PC-9 (cell line): ENCODE results near the gene FAM163B. TPM values are rescaled to one million over a fixed set of nuclear protein-coding genes. Genes with fewer than 3 reads are reported as not detected.

Experiments used
- BruUV-seq: library from RNA; stranded (reverse); fragments of 400-500 nt; replicated peaks from 2 replicates; lab custom pipeline; 2021; lab: Mats Ljungman, UMichigan
- CTCF ChIA-PET: fragments of 300-600 bp; sonication (Branson Sonifier 250); formaldehyde crosslinking; loops from one replicate; lab custom pipeline; 2022; ENCODE audit warnings: antibody characterized with exemption; lab: Charles Lee
- POLR2A ChIA-PET: fragments of 300-600 bp; sonication (Branson Sonifier 250); formaldehyde crosslinking; loops from one replicate; lab custom pipeline; 2022; ENCODE audit warnings: antibody characterized with exemption; ENCODE audit not compliant: unreplicated experiment; lab: Charles Lee
- DNase-seq, 2 experiments: peaks; one replicate each; pipeline versions ENCODE4 v3.0.0 to v3.0.0-alpha.2; 2015 to 2022; ENCODE audit warnings: mixed read lengths in 1 of 2
- H2AFZ ChIP-seq: fragments of 200-600 bp; sonication (generic); 2 replicates; pipeline ENCODE4 v1.8.1; 2017; ENCODE audit warnings: antibody characterized with exemption
- H3F3A ChIP-seq: fragments of 200-600 bp; sonication (generic); 2 replicates; pipeline ENCODE4 v1.8.1; 2017; ENCODE audit warnings: antibody characterized with exemption, mild to moderate bottlenecking, low read depth; ENCODE audit not compliant: insufficient read depth
- H3K27ac ChIP-seq: fragments of 200-600 bp; sonication (generic); 2 replicates; pipeline ENCODE4 v1.6.1; 2016; ENCODE audit warnings: mixed run types
- H3K27me3 ChIP-seq: fragments of 200-600 bp; sonication (generic); 2 replicates; pipeline ENCODE4 v1.6.1; 2016; ENCODE audit warnings: low read depth, mixed run types; ENCODE audit not compliant: insufficient read depth
- H3K36me3 ChIP-seq: fragments of 200-600 bp; sonication (generic); 2 replicates; pipeline ENCODE4 v1.6.1; 2016; ENCODE audit warnings: low read depth, mixed run types
- H3K4me1 ChIP-seq: fragments of 200-600 bp; sonication (generic); replicated peaks from 2 replicates; pipeline ENCODE4 v1.6.1; 2016; ENCODE audit warnings: mixed run types; ENCODE audit not compliant: insufficient read depth
- H3K4me2 ChIP-seq: fragments of 200-600 bp; sonication (generic); 2 replicates; pipeline ENCODE4 v1.6.1; 2017; ENCODE audit warnings: mixed run types
- H3K4me3 ChIP-seq: fragments of 200-600 bp; sonication (generic); 2 replicates; pipeline ENCODE4 v1.6.1; 2016; ENCODE audit warnings: mixed run types
- H3K79me2 ChIP-seq: fragments of 200-600 bp; sonication (generic); 2 replicates; pipeline ENCODE4 v1.6.1; 2017; ENCODE audit warnings: low read depth, mixed run types
- H3K9me2 ChIP-seq: fragments of 200-600 bp; sonication (generic); 2 replicates; pipeline ENCODE4 v1.8.1; 2017; ENCODE audit warnings: mild to moderate bottlenecking; ENCODE audit not compliant: insufficient read depth
- H3K9me3 ChIP-seq: fragments of 200-600 bp; sonication (generic); 2 replicates; pipeline ENCODE4 v1.8.1; 2016; ENCODE audit warnings: low read depth; ENCODE audit not compliant: insufficient read depth
- H4K20me1 ChIP-seq: fragments of 200-600 bp; sonication (generic); 2 replicates; pipeline ENCODE4 v1.8.1; 2017; ENCODE audit not compliant: insufficient read depth
- EZH2 ChIP-seq: fragments of 200-600 bp; sonication (generic); IDR thresholded peaks from 2 replicates; pipeline ENCODE4 v1.8.0; 2017; ENCODE audit warnings: antibody characterized with exemption, low read depth
- intact Hi-C: fragments of 100-400 bp; cut with micrococcal nuclease; formaldehyde crosslinking; loops from one replicate; pipeline ENCODE4 v1.10.0; 2022; ENCODE audit not compliant: unreplicated experiment
- total RNA-seq: library from RNA; stranded (reverse); gene quantifications from 2 replicates; pipeline ENCODE4 v1.2.3, GENCODE V29; 2021
- TF ChIP-seq, protein P1 (sequence below): fragments of 200-600 bp; sonication (generic); conservative IDR thresholded peaks from 2 replicates; pipeline ENCODE4 v1.6.1; 2017; ENCODE audit warnings: mixed run types, antibody characterized with exemption, mild to moderate bottlenecking, moderate library complexity

Gene FAM163B
- total RNA-seq, 1 experiment from 2014 or later = not detected

DNA sequence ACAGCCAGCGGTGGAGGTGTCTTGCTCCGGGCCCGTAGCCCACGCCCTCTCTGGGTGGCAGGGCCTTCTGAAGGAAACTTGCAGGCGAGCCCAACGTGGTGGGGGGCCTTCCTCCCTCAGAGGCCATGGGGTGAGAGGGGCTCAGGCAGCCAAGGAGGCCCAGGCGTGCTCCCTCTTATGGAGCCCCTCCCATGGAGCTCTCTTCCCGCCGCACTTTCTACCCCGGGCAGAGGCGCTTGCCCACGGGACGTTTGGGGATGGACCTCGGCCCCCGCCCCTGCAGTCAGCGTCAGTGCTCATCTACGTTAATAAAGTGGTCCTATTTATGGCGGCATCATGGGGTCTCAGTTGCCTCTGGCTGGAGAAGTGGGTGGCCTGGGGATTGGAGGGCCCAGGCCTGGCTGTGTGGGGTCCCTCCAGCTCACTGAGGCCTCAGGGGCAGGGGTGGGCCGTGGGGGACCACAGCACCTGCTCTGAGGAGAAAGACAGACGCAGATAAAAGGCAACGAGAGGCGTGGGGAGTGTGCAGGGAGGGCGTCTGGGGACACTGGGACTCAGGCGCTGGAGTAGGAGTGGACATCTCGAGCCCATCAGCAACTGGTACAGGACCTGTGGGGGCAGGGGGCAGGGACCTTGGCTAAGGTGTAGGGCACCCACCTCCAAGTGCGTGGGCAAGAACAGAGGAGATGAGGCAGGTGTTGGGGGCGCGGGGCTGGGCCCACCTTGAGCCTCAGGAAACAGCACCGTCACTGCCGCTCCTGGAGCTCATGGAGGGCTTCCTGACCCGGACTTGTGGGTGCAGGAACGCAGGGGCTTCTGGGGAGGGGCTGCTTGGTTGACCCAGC, 33.8 kb downstream of the FAM163B start:
- no peaks in the 10 kb centered on the region for H3K36me3 ChIP-seq
- no peaks in the 10 kb centered on the region for H3K4me1 ChIP-seq
- TF ChIP-seq, protein P1, sequence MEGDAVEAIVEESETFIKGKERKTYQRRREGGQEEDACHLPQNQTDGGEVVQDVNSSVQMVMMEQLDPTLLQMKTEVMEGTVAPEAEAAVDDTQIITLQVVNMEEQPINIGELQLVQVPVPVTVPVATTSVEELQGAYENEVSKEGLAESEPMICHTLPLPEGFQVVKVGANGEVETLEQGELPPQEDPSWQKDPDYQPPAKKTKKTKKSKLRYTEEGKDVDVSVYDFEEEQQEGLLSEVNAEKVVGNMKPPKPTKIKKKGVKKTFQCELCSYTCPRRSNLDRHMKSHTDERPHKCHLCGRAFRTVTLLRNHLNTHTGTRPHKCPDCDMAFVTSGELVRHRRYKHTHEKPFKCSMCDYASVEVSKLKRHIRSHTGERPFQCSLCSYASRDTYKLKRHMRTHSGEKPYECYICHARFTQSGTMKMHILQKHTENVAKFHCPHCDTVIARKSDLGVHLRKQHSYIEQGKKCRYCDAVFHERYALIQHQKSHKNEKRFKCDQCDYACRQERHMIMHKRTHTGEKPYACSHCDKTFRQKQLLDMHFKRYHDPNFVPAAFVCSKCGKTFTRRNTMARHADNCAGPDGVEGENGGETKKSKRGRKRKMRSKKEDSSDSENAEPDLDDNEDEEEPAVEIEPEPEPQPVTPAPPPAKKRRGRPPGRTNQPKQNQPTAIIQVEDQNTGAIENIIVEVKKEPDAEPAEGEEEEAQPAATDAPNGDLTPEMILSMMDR = no peak
- no peak for TF ChIP-seq EZH2
- intact Hi-C loops = no loop called here
- H3K4me2 ChIP-seq = no peak overlapping the region
- no peaks in the 10 kb centered on the region for H3K79me2 ChIP-seq
- no peak overlapping the region for H3K27ac ChIP-seq
- H3K4me3 ChIP-seq = no peak overlapping the region
- no peaks in the 10 kb centered on the region for H3K9me3 ChIP-seq
- BruUV-seq = no TSS peak
- ChIA-PET CTCF (no interaction called here), POLR2A (interaction anchor here (0.7 kb wide), 1 partner anchor 9 kb away, joined by 5 read pairs; no protein-coding TSS in a partner anchor)
- H3F3A ChIP-seq = no peaks in the 10 kb centered on the region
- peaks cover 96% of the 10 kb centered on the region for H3K27me3 ChIP-seq
- H3K9me2 ChIP-seq = no peaks in the 10 kb centered on the region
- no peak overlapping the region for H2AFZ ChIP-seq
- no peak for DNase-seq
- no peaks in the 10 kb centered on the region for H4K20me1 ChIP-seq

DNA sequence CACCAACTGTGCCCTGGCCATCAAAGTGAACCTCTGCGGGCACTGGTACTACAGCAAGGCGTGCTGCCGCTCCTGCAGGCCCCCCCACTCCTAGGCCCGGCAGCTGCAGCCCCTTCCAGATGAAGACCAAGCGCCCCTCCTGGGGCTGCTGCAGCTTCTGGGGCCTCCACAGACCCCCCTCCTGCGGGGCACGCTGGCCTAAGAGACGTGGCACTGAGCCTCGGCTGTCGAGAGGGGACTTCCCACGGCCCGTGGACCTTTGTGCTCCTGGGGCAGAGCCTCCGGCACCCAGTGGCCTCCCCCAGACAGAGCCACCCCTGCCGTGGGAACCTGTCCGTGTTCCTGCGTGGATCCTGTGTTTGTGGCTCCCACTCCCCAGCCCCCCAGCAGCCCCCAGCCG, 34.4 kb downstream of the FAM163B start:
- CTCF ChIA-PET = no interaction called here
- H3K27ac ChIP-seq = no peak overlapping the region
- H3K9me3 ChIP-seq = no peaks in the 10 kb centered on the region
- DNase-seq = no peak
- no peaks in the 10 kb centered on the region for H3K9me2 ChIP-seq
- H3K36me3 ChIP-seq = no peaks in the 10 kb centered on the region
- BruUV-seq = no TSS peak
- peaks cover 96% of the 10 kb centered on the region for H3K27me3 ChIP-seq
- TF ChIP-seq, protein P1 = no peak
- TF ChIP-seq EZH2 = no peak
- no peak overlapping the region for H3K4me3 ChIP-seq
- no peak overlapping the region for H3K4me2 ChIP-seq
- H2AFZ ChIP-seq = no peak overlapping the region
- H3K4me1 ChIP-seq = no peaks in the 10 kb centered on the region
- intact Hi-C loops = no loop called here
- POLR2A ChIA-PET = no interaction called here
- H3K79me2 ChIP-seq = no peaks in the 10 kb centered on the region
- H4K20me1 ChIP-seq = no peaks in the 10 kb centered on the region
- no peaks in the 10 kb centered on the region for H3F3A ChIP-seq

DNA sequence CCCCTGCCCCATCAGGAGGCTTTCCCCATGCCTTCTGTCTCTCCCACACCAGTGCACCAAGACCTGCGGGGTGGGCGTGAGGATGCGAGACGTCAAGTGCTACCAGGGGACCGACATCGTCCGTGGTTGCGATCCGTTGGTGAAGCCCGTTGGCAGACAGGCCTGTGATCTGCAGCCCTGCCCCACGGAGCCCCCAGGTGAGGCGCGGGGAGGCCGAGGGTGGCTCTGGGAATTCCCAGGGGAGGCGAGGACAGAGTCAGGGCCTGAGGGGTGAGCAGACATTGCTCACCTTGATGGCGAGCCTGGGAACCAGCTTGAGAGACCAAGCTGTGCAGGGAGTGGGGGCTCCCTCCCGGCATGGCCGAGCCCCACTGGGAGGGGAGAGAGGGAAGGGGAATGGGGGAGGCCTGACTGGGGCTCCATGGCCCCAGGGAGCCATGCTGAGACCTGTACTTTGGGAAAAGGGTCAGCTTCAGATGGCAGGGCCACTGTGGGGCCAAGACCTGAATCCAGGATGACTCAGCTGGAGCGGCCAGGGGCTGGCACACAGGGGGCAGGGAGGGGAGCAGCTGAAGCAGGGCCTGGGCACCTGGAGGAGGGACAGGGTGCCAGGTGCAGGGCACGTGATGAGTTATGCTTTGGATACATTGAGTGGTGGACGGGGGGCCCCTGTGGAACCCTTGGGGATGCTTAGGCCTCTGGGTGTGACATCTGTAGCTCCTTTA, 35.2 kb downstream of the FAM163B start:
- H3K4me1 ChIP-seq = no peaks in the 10 kb centered on the region
- no peak overlapping the region for H3K4me2 ChIP-seq
- H3K79me2 ChIP-seq = no peaks in the 10 kb centered on the region
- H3K36me3 ChIP-seq = no peaks in the 10 kb centered on the region
- intact Hi-C loops = no loop called here
- no peaks in the 10 kb centered on the region for H3F3A ChIP-seq
- no peak overlapping the region for H3K27ac ChIP-seq
- no peaks in the 10 kb centered on the region for H3K9me3 ChIP-seq
- no peak for TF ChIP-seq EZH2
- TF ChIP-seq, protein P1 = no peak
- no peak overlapping the region for H3K4me3 ChIP-seq
- ChIA-PET POLR2A (interaction anchor here (0.5 kb wide), 1 partner anchor 226 kb away, joined by 6 read pairs; the partner anchor contains the start of genes MED22 and RPL7A), CTCF (no interaction called here)
- H3K9me2 ChIP-seq = no peaks in the 10 kb centered on the region
- BruUV-seq = no TSS peak
- H2AFZ ChIP-seq = no peak overlapping the region
- no peak for DNase-seq
- H4K20me1 ChIP-seq = no peaks in the 10 kb centered on the region
- H3K27me3 ChIP-seq = peaks cover 96% of the 10 kb centered on the region
